Stimulated activated CD8-positive, alpha-beta memory T cell treated with anti-CD3 and anti-CD28 coated beads, Interleukin-15, amount 100 ng/mL, for 48 hours (primary cell): Measurements from ENCODE around the gene AMIGO3.
A peak's percentile ranks its signal among the peaks of the same experiment; 100 is the strongest.
"Not testable (repeated sequence)": the region's sequence is repeated elsewhere in the genome, so short reads cannot be mapped to it uniquely, and the experiment has no call there.

Source experiments
- DNase-seq, 2 donors: peaks; one replicate each; pipeline ENCODE4 v3.0.0-alpha.2; 2020; ENCODE audit warnings: low read depth in 2 of 2

AMIGO3 gene

GRCh38 chr3:49688338-49689045 is 31.0 kb downstream of the AMIGO3 start:
- DNase-seq, result not testable (repeated sequence)

- not testable (repeated sequence) for DNase-seq
Observed at GRCh38 chr3:49687424-49687795, 32.1 kb downstream of the AMIGO3 start.

- DNase-seq, result peak; percentile 43 to 48
Observed at GRCh38 chr3:49686769-49687423, 32.6 kb downstream of the AMIGO3 start.

GRCh38 chr3:49686346-49686745 is 33.1 kb downstream of the AMIGO3 start:
- DNase-seq, result not testable (repeated sequence)

GRCh38 chr3:49685846-49686245 is 33.6 kb downstream of the AMIGO3 start:
- DNase-seq, result not testable (repeated sequence)

GRCh38 chr3:49685103-49685502 is 34.4 kb downstream of the AMIGO3 start:
- DNase-seq, result not testable (repeated sequence)

GRCh38 chr3:49684453-49684852 is 35.0 kb downstream of the AMIGO3 start:
- DNase-seq, result not testable (repeated sequence)

GRCh38 chr3:49683162-49683561 is 36.3 kb downstream of the AMIGO3 start:
- no peak for DNase-seq

GRCh38 chr3:49681543-49681942 is 37.9 kb downstream of the AMIGO3 start:
- DNase-seq, result no peak

GRCh38 chr3:49681232-49681522 is 38.3 kb downstream of the AMIGO3 start:
- no peak for DNase-seq

- DNase-seq, result no peak
Observed at GRCh38 chr3:49680493-49681231, 38.8 kb downstream of the AMIGO3 start.

- no peak for DNase-seq
Observed at GRCh38 chr3:49675912-49676311, 43.6 kb downstream of the AMIGO3 start.

- DNase-seq, result no peak
Observed at GRCh38 chr3:49674497-49674983, 44.9 kb downstream of the AMIGO3 start.

GRCh38 chr3:49673715-49674496 is 45.6 kb downstream of the AMIGO3 start, which contains the start of gene APEH:
Gene APEH, plus strand, starts transcription at chr3:49674351. Its CDS starts 51 bp downstream, at chr3:49674402.
- DNase-seq, result peak; percentile 99

- peak; percentile 15 to 29 for DNase-seq
Observed at GRCh38 chr3:49673121-49673714, 46.3 kb downstream of the AMIGO3 start.

GRCh38 chr3:49671291-49672288 is 47.9 kb downstream of the AMIGO3 start:
- DNase-seq, result peak; percentile 40 to 61

- no peak for DNase-seq
Observed at GRCh38 chr3:49670940-49671290, 48.6 kb downstream of the AMIGO3 start.

- DNase-seq, result no peak
Observed at GRCh38 chr3:49669352-49669751, 50.1 kb downstream of the AMIGO3 start.

GRCh38 chr3:49668861-49669260 is 50.6 kb downstream of the AMIGO3 start:
- no peak for DNase-seq

- DNase-seq, result no peak
Observed at GRCh38 chr3:49668414-49668797, 51.1 kb downstream of the AMIGO3 start.
